Activated T-cell treated with anti-CD3 and anti-CD28 coated beads, Interleukin-2, amount 50 U/mL, for 72 hours (primary cell): ENCODE results near the gene ALDOC. TPM values are rescaled to one million over a fixed set of nuclear protein-coding genes. Genes with fewer than 3 reads are reported as not detected.

ENCODE experiments used
- ATAC-seq, 2 donors: fragments of 150-1000 bp; cut with Tn5 transposase; replicated peaks in 1 of 2; 2 replicates each; pipeline ENCODE4 v1.10.0; 2021; ENCODE audit warnings: moderate library complexity in 2 of 2, mild to moderate bottlenecking in 1 of 2
- DNase-seq, 2 donors: peaks; one replicate each; pipeline ENCODE4 v3.0.0; 2021 to 2022; ENCODE audit warnings: mixed read lengths in 1 of 2
- H3K27ac Mint-ChIP-seq: one replicate; pipeline ENCODE4 v1.8.0; 2022; ENCODE audit warnings: mild to moderate bottlenecking, moderate library complexity, mixed read lengths
- H3K27me3 Mint-ChIP-seq: one replicate; pipeline ENCODE4 v1.8.0; 2022; ENCODE audit warnings: low read depth, mixed read lengths
- H3K36me3 Mint-ChIP-seq, 2 donors: one replicate each; pipeline ENCODE4 v1.8.0; 2022; ENCODE audit warnings: mixed read lengths in 2 of 2, mild to moderate bottlenecking in 1 of 2; ENCODE audit not compliant: insufficient read depth in 2 of 2
- H3K4me1 Mint-ChIP-seq: one replicate; pipeline ENCODE4 v1.8.0; 2022; ENCODE audit warnings: low read depth, mixed read lengths
- H3K4me3 Mint-ChIP-seq, 2 donors: one replicate each; pipeline ENCODE4 v1.8.0; 2022; ENCODE audit warnings: mild to moderate bottlenecking in 2 of 2, mixed read lengths in 2 of 2, moderate library complexity in 2 of 2
- H3K9me3 Mint-ChIP-seq, 2 donors: one replicate each; pipeline ENCODE4 v1.8.0; 2022; ENCODE audit warnings: mixed read lengths in 2 of 2
- total RNA-seq, 2 donors: library from RNA; stranded (reverse); gene quantifications; one replicate each; pipeline ENCODE4 v1.2.3, GENCODE V29; 2022

Gene ALDOC
- 10 to 100 TPM; 23.1 to 40.0 TPM for total RNA-seq

DNA sequence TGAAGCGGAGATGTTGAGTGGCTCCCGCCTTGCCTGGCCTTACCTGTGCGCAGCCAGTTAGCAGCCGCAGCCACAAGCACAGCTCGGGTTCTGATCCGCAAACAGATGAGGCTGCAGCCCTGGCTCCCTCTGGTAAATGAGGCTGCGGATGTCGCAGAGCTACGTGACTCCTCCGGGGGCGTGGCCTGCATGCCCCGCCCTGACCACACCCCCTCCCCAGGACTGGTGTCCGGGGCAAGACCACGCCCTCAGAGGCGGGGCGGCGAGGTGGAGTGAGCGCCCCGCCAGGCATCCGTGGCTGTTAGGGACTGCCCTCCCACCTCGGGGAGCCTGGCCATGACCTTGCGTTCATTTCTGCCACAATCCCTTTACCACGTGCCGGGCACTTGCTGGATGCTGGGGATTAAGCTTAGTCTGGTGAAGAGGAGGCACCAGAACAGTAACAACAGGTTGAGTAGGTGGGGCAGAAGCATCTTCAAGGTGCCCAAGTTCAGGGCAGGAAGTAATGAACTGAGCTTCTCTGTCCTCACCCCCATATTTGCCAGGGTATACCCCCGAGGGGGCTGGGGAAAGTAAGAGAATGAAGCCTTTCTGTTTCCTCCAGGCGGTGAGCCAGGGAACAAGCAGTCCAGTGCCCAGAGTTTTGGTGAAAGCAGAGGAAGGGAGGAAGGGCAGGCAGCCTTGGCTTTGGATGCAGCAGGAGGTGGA is at the start of gene ALDOC:
TSS of gene ALDOC (minus strand) at position 138 of the 708 bp plus-strand sequence. CDS start 1,363 bp downstream, outside the sequence.
- DNase-seq (peak; percentile 99), ATAC-seq (peak; percentile 89 to 93)
- Mint-ChIP-seq H3K27ac (peak within 1 kb of the TSS; percentile 27), H3K4me1 (peaks cover 55% of the 10 kb centered on the region), H3K9me3 (no peaks in the 10 kb centered on the region), H3K4me3 (peak within 1 kb of the TSS; percentile 84 to 93), H3K36me3 (peaks cover 7 to 33% of the 10 kb centered on the region in 2 donors), H3K27me3 (no peaks in the 10 kb centered on the region)

DNA sequence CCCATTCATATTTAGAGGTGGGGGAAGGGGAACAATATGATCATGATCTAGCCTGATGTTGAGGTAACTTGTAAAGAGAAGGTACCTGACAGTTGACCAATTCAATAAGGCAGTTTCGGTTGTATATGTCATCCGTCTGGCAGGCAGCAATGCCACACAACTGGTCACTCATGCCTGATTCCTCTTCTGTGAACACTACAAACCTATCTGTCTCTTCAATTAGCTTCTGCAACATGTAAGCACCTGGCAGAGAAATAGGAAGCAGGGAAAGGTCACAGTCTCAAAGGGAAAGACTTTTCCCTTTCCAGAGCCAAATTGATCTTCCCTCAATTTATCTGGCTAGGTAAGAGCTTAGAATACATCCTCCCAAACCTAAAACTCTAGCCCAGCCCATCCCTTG is 47.5 kb upstream of the ALDOC start:
- peaks cover 12 to 25% of the 10 kb centered on the region in 2 donors for H3K36me3 Mint-ChIP-seq

DNA sequence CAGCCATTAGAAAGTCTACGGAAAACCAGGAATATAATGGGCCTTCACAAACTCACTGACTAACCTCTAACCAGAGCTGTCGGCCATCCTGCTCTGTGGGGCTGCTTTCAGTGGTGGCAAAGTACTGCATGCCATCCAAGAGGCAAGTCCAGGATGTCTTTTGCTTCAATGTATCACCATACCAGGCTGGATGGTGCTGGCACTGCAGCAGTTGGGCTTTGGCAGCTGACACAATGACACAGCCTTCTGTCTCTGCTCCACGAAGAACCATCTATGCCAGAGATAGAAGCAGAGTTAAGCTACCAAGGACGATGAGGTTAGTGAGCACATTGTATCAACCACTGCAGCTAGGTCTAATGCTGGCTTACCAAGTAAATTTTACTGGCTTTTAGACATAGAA is 47.0 kb upstream of the ALDOC start:
- Mint-ChIP-seq H3K27me3 (no peaks in the 10 kb centered on the region), H3K36me3 (peaks cover 13 to 25% of the 10 kb centered on the region in 2 donors), H3K4me1 (no peaks in the 10 kb centered on the region), H3K4me3 (no peak overlapping the region), H3K9me3 (no peaks in the 10 kb centered on the region), H3K27ac (no peak overlapping the region)
- ATAC-seq (no peak), DNase-seq (no peak)

More for the DNA sequence above, 47.5 kb upstream of the ALDOC start:
- no peaks in the 10 kb centered on the region for H3K9me3 Mint-ChIP-seq
- no peak overlapping the region for H3K27ac Mint-ChIP-seq
- no peak overlapping the region for H3K4me3 Mint-ChIP-seq
- H3K27me3 Mint-ChIP-seq: no peaks in the 10 kb centered on the region
- ATAC-seq (no peak), DNase-seq (no peak)
- no peaks in the 10 kb centered on the region for H3K4me1 Mint-ChIP-seq

DNA sequence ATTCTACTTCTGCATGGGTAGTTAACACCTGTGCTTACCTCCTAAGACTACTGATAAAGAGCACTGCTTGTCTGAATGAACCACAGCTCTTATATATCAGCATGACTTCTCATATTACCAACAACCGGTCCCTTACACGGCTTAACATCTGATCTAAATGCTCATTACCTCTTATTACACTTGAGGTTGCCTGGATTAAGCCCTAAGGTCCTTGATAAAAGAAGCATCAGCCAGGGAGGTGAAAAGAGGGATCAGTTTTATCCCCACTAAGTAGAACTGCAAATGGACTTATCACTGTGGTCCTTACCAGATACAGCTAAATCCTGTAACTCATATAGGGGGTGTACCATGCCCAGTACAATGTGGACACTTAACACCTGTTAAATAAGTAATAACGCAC is 45.5 kb upstream of the ALDOC start:
- no peaks in the 10 kb centered on the region for H3K27me3 Mint-ChIP-seq
- ATAC-seq (no peak), DNase-seq (no peak)
- H3K27ac Mint-ChIP-seq: no peak overlapping the region
- no peak overlapping the region for H3K4me3 Mint-ChIP-seq
- peaks cover 11 to 32% of the 10 kb centered on the region in 2 donors for H3K36me3 Mint-ChIP-seq
- H3K4me1 Mint-ChIP-seq: no peaks in the 10 kb centered on the region
- H3K9me3 Mint-ChIP-seq: no peaks in the 10 kb centered on the region

DNA sequence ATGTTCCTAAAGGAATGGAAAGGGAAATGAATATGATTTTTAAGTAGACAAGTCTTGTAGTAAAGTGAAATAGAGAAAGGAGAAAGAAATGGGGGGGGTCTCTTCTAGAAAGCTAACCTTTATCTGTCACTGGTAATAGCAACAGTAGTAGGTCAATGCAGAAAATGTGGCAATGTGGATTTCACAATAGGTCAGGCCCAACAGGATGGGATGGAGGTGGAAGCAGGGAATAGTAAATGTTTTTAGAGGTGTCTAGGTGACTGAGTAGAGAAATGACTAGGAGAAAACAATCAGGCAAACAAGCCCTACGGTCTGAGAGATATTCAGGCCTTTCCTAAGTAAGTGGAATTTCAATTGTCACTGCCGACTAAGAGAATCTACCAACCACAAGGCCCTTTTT is 43.3 kb upstream of the ALDOC start:
- Mint-ChIP-seq H3K4me3 (no peak overlapping the region), H3K27me3 (no peaks in the 10 kb centered on the region), H3K9me3 (no peaks in the 10 kb centered on the region), H3K27ac (peak overlapping the region; percentile 75), H3K4me1 (no peaks in the 10 kb centered on the region), H3K36me3 (peaks cover 9 to 26% of the 10 kb centered on the region in 2 donors)
- no peak for DNase-seq
- ATAC-seq: no peak

DNA sequence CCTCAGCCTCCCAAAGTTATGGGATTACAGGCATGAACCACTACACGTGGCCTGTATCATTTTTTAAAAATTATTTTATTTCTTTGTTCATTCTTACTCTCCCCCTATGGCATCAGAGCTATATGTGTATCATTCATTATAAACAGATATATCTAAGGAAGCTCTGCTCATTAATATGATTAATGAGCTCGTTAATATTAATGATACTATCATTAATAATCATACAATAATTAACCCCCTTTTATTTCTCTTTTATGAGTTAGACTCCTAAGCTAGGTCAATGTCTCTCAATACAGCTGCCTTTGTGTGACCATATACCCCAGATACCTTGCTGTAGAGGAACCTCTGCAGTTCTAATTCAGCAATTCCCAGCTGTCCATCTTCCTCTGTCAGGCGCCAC is 41.8 kb upstream of the ALDOC start:
- peaks cover 4% of the 10 kb centered on the region for H3K4me1 Mint-ChIP-seq
- no peak overlapping the region for H3K27ac Mint-ChIP-seq
- H3K9me3 Mint-ChIP-seq: no peaks in the 10 kb centered on the region
- no peak for DNase-seq
- no peaks in the 10 kb centered on the region for H3K27me3 Mint-ChIP-seq
- no peak for ATAC-seq
- H3K36me3 Mint-ChIP-seq: peaks cover 7 to 27% of the 10 kb centered on the region in 2 donors
- no peak overlapping the region for H3K4me3 Mint-ChIP-seq

DNA sequence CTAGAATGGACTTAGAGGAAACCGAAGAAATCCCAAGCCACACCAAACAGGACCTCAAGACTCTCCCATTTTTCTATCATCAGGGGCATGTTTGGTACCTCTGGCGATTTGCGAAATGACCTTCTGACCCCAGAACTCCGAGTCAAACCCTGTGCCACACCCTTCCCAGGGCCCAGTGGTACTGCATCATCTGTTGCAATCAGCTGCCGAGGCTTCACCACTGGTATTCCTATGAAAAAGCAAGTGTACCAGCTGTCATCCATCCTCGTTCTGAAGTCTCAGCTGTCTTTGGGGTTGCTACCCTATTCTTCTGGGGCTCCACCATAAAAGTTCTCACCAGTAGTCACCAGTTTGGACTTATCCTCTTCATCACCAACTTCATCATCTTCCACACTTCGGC is 39.6 kb upstream of the ALDOC start:
- Mint-ChIP-seq H3K27ac (peak overlapping the region; percentile 31), H3K4me3 (no peak overlapping the region), H3K9me3 (no peaks in the 10 kb centered on the region), H3K36me3 (peaks cover 6 to 23% of the 10 kb centered on the region in 2 donors), H3K4me1 (peaks cover 4% of the 10 kb centered on the region), H3K27me3 (no peaks in the 10 kb centered on the region)
- ATAC-seq: no peak
- DNase-seq: no peak

DNA sequence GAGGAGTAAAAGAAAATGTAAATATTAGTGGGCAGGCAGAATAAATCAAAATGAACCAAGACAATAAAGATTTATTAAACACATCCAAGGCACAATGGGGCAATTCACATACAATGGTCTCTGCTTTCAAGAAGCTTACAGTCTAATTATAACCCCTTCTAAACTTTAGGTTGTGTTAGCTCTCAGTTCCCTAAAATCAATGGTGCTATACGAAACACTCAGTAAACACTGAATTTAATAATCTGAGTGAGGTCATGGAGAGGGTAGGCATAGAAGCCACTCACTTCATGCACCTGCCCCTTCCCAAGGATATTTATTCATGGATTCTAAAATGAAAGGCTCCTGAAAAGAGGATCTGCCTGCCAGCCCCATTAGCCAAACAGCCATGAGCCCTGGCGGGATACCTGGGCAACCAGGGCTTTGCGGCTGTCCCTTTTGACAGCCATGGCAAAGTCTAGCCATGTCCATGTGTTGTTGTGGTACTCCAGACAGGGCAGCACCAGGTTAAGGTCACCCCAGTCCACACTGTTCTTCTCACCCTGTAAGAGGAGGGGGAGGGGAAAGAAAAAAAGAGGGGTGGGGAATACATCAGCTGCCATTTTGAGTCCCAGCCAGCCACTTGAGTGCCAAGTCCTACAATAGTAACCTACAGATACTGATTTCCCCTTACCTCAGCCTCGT is 38.7 kb upstream of the ALDOC start:
- H3K36me3 Mint-ChIP-seq: peaks cover 6 to 25% of the 10 kb centered on the region in 2 donors
- H3K4me1 Mint-ChIP-seq: peaks cover 4% of the 10 kb centered on the region
- DNase-seq (no peak), ATAC-seq (no peak)
- H3K27ac Mint-ChIP-seq: no peak overlapping the region
- no peaks in the 10 kb centered on the region for H3K27me3 Mint-ChIP-seq
- H3K9me3 Mint-ChIP-seq: no peaks in the 10 kb centered on the region
- H3K4me3 Mint-ChIP-seq: no peak overlapping the region

DNA sequence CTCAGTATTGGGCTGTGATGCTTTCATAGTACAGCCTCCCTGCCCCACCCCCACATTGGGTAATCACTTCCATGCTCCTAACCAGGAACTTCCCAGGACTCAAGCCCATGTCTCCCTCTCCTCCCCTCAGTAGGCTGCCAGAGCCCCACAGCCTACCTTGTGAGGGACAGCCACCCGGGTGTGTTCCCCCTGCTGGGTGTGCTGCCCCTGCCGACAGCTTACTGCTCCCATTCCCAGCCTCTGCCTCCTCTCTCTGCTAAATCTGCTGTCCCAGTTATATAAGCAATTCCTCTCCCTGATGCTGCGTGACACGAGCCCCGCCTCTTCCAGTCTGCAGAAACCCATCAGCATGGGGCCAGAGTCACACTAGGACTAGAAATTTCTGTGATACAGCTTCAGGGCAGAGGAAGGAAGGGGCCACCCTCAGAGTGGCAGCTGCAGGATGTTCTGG is 37.3 kb upstream of the ALDOC start, which contains the start of gene RSKR:
TSS of gene RSKR (minus strand) at position 255 of the 451 bp plus-strand sequence. CDS start at position 231, 24 bp downstream.
- Mint-ChIP-seq H3K4me1 (peaks cover 4% of the 10 kb centered on the region), H3K4me3 (no peak within 1 kb of the TSS), H3K9me3 (no peaks in the 10 kb centered on the region), H3K27me3 (no peaks in the 10 kb centered on the region), H3K36me3 (peaks cover 6 to 26% of the 10 kb centered on the region in 2 donors), H3K27ac (no peak within 1 kb of the TSS)
- DNase-seq (no peak), ATAC-seq (no peak)

DNA sequence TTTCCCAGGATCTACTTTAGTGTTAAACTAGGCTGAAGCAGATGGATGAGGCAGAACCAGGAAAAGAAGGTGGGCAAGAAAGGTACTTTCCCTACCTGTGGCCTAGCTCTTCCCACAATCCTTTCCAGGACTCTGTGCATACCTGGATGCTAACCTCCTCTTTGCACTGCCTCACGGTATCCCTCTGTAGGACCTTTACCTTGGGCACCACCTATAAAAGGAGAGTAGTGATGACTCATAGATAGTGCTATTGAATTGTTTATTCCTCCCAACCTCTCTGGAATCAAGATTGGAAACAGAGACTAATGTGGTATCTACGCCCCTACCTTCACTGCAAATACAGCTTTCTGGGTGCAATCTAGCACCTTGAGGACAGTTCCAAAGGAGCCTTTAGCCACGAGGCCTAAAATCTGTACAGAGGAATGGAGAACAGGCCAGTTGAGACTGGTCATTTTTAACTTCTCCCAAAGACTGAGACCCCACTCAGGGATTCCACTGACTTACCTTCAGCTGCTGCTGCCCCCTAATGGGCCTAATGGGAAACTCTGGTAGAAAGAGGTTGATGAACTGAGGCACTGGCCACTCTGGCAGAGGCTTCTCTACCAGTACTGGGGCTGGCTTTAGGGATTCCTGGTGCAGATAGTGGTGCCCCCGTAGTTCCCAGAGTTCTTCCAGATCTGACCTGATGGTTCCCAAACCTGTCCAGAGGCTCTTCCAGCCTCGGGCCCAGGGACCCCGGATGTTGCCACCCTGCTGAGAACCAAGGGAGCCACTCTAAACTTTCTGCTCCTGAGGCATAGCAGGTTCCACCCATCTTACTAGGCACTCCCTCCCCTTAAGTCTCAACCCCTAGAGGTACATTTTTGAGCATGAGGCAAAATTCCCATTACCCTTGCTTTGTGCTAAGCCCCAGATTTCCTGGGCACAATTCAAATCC is 36.5 kb upstream of the ALDOC start:
- peak; percentile 27 to 38 for DNase-seq
- H3K4me1 Mint-ChIP-seq: peaks cover 4% of the 10 kb centered on the region
- no peak overlapping the region for H3K27ac Mint-ChIP-seq
- H3K4me3 Mint-ChIP-seq: no peak overlapping the region
- peak; percentile 41 to 47 for ATAC-seq
- H3K36me3 Mint-ChIP-seq: peaks cover 3 to 22% of the 10 kb centered on the region in 2 donors
- H3K9me3 Mint-ChIP-seq: no peaks in the 10 kb centered on the region
- H3K27me3 Mint-ChIP-seq: no peaks in the 10 kb centered on the region

DNA sequence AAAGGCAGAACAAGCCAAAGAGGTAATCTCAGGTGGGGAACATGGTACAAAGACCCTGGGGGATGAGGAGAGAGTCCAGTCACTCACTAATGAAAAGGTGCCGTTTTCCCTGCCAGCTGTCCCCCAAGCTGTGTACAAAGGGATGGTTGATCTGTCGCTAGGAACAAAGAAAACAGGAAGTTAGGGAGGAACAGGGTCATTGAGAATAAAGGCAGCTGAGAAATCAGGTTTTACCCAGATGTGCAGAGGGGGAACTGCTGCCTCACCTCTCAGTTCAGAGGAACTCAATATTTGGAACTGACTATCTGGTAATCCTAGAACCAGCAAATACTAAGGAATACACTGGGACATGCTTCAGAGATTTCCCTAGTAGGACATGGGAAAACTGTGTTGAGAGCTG is 35.8 kb upstream of the ALDOC start:
- no peaks in the 10 kb centered on the region for H3K9me3 Mint-ChIP-seq
- peaks cover 3 to 19% of the 10 kb centered on the region in 2 donors for H3K36me3 Mint-ChIP-seq
- H3K27ac Mint-ChIP-seq: no peak overlapping the region

DNA sequence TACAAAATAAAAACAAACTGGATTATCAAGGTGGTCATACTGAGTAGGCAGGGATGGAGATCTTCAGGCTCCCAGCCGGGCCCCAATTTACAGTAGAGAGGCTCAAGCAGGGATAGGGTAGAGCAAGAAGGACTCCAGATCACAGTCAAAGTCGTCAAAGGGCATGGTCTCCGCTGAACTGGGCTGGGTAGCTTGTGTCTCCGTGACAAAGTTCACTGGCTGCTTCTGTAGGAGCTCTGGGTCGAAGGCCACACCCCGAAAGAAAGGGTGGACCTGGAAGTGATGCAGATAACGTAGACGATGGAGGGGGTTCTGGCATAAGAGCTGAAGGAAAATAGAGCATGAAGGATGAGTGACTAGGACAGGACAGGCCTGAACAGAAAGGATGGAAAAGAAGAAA is 33.7 kb upstream of the ALDOC start:
- Mint-ChIP-seq H3K9me3 (no peaks in the 10 kb centered on the region), H3K4me3 (no peak overlapping the region), H3K27me3 (no peaks in the 10 kb centered on the region), H3K4me1 (peaks cover 4% of the 10 kb centered on the region), H3K27ac (peak overlapping the region; percentile 9), H3K36me3 (peaks cover 3 to 18% of the 10 kb centered on the region in 2 donors)
- no peak for ATAC-seq
- no peak for DNase-seq

More for the DNA sequence above, 35.8 kb upstream of the ALDOC start:
- Mint-ChIP-seq H3K27me3 (no peaks in the 10 kb centered on the region), H3K4me1 (peaks cover 4% of the 10 kb centered on the region), H3K4me3 (no peak overlapping the region)
- DNase-seq (no peak), ATAC-seq (no peak)
